K562 (cell line): ENCODE results near the gene LBR. TPM values are rescaled to one million over a fixed set of nuclear protein-coding genes. Genes with fewer than 3 reads are reported as not detected.

Experiments
- ATAC-seq: fragments of 200-7000 bp; cut with Tn5 transposase; 3 replicates; pipeline ENCODE4 v1.9.1; 2020; ENCODE audit warnings: moderate library complexity
- BruUV-seq: library from RNA; stranded (reverse); fragments of 400-500 nt; replicated peaks from 2 replicates; lab custom pipeline; 2021; lab: Mats Ljungman, UMichigan
- CTCF ChIA-PET: fragments of 300-600 bp; formaldehyde crosslinking; extraction: SDS; loops from one replicate; lab custom pipeline; 2021; ENCODE audit warnings: low intra/inter-chr PET ratio; lab: Yijun Ruan, JAX
- POLR2A ChIA-PET: fragments of 300-600, 350-650 bp; sonication (Branson Sonifier 250); formaldehyde crosslinking; extraction: SDS; loops from one replicate; lab custom pipeline; 2021; ENCODE audit warnings: antibody characterized with exemption, inconsistent platforms; lab: Yijun Ruan, JAX
- DNase-seq, 4 experiments: peaks; one replicate each; pipeline versions ENCODE4 v3.0.0 to v3.0.0-alpha.2; 2011 to 2018; ENCODE audit warnings: low spot score in 3 of 4, mixed read lengths in 3 of 4; ENCODE audit errors: extremely low read depth in 1 of 4
- FAIRE-seq: peaks from 2 replicates; lab custom pipeline; 2011; peaks lifted over from hg19 to GRCh38; lab: Jason Lieb, UNC
- H2AFZ ChIP-seq: 2 replicates; pipeline ENCODE4 v1.6.0; 2011; ENCODE audit warnings: low read depth, low read length, control low read depth, inconsistent platforms
- H3K27ac ChIP-seq: fragments of 200-600 bp; 3 replicates; pipeline ENCODE4 v1.8.0; 2011; ENCODE audit warnings: low read depth, mild to moderate bottlenecking, control low read depth, inconsistent platforms, low read length, moderate library complexity, mixed read lengths; ENCODE audit errors: extremely low read depth
- H3K27me3 ChIP-seq, 2 experiments: fragments of 300-600 bp in 1 of 2; 2 replicates in 1 of 2; 3 replicates in 1 of 2; pipeline versions ENCODE4 v1.6.0 to v1.8.0; 2011; ENCODE audit warnings: inconsistent platforms in 2 of 2, low read length in 2 of 2, mild to moderate bottlenecking in 1 of 2, mixed read lengths in 1 of 2, moderate library complexity in 1 of 2; ENCODE audit not compliant: control insufficient read depth in 2 of 2, insufficient read depth in 2 of 2
- H3K36me3 ChIP-seq: fragments of 300-600 bp; 3 replicates; pipeline ENCODE4 v1.8.0; 2011; ENCODE audit warnings: mild to moderate bottlenecking, low read length, inconsistent platforms; ENCODE audit not compliant: control insufficient read depth, insufficient read depth
- H3K4me1 ChIP-seq, 2 experiments: fragments of 200-600 bp in 1 of 2; replicated peaks in 1 of 2; 2 replicates in 1 of 2; 3 replicates in 1 of 2; pipeline versions ENCODE4 v1.5.1 to v1.8.0; 2011; ENCODE audit warnings: inconsistent platforms in 2 of 2, low read length in 2 of 2, mild to moderate bottlenecking in 1 of 2, mixed read lengths in 1 of 2, moderate library complexity in 1 of 2; ENCODE audit not compliant: control insufficient read depth in 2 of 2, insufficient read depth in 2 of 2
- H3K4me2 ChIP-seq: 2 replicates; pipeline ENCODE4 v1.6.1; 2011; ENCODE audit warnings: low read length, control low read depth, inconsistent platforms, mixed read lengths; ENCODE audit not compliant: insufficient read depth
- H3K4me3 ChIP-seq: fragments of 200-600 bp; sonication (generic), shearing (Covaris generic); 2 replicates; pipeline ENCODE4 v1.5.1; 2016; ENCODE audit warnings: control low read depth, inconsistent platforms
- H3K79me2 ChIP-seq: fragments of 200-600 bp; 3 replicates; pipeline ENCODE4 v1.8.0; 2011; ENCODE audit warnings: low read length, inconsistent platforms; ENCODE audit not compliant: control insufficient read depth, insufficient read depth
- H3K9ac ChIP-seq, 2 experiments: 2 replicates each; pipeline versions ENCODE4 v1.6.0 to v1.6.1; 2011; ENCODE audit warnings: low read depth in 2 of 2, low read length in 2 of 2, control low read depth in 1 of 2, inconsistent platforms in 1 of 2, mild to moderate bottlenecking in 1 of 2, mixed read lengths in 1 of 2; ENCODE audit not compliant: insufficient read depth in 1 of 2
- H3K9me1 ChIP-seq: one replicate; pipeline ENCODE4 v1.6.0; 2011; ENCODE audit warnings: inconsistent platforms, mild to moderate bottlenecking, low read length, moderate library complexity; ENCODE audit not compliant: control insufficient read depth, insufficient read depth
- H3K9me3 ChIP-seq: replicated peaks from 2 replicates; pipeline ENCODE4 v1.5.1; 2011; ENCODE audit warnings: low read depth, low read length, inconsistent platforms; ENCODE audit not compliant: control insufficient read depth, insufficient read depth
- H4K20me1 ChIP-seq: replicated peaks from 2 replicates; pipeline ENCODE4 v1.6.1; 2011; ENCODE audit warnings: low read length, inconsistent platforms, mixed read lengths; ENCODE audit not compliant: control insufficient read depth, insufficient read depth
- GTF2F1 ChIP-seq: IDR thresholded peaks from 2 replicates; pipeline ENCODE4 v1.6.1; 2011; ENCODE audit warnings: low read depth, low read length, improper control_type of control experiment
- HEY1 ChIP-seq: fragments of 250-450 bp; sonication (Bioruptor Pico); IDR thresholded peaks from 2 replicates; pipeline ENCODE4 v1.5.0; 2020; ENCODE audit warnings: mild to moderate bottlenecking, moderate library complexity, borderline replicate concordance
- HMG20A ChIP-seq: fragments of 450-650 bp; formaldehyde crosslinking; conservative IDR thresholded peaks from 2 replicates; pipeline ENCODE4 v1.4.0; 2020; ENCODE audit warnings: mild to moderate bottlenecking, mixed read lengths
- HSF4 ChIP-seq: fragments of 250-450 bp; sonication (Bioruptor Pico); IDR thresholded peaks from 2 replicates; pipeline ENCODE4 v2.1.2; 2022; ENCODE audit warnings: mild to moderate bottlenecking, moderate library complexity, borderline replicate concordance
- MAZ ChIP-seq, 2 experiments: fragments of 450-650 bp in 1 of 2; sonication (generic) in 1 of 2; formaldehyde crosslinking; IDR thresholded peaks in 1 of 2; conservative IDR thresholded peaks in 1 of 2; 2 replicates each; pipeline versions ENCODE4 v1.4.0 to v1.5.0; 2020; ENCODE audit warnings: mild to moderate bottlenecking in 1 of 2, missing genetic modification reagents in 1 of 2
- NBN ChIP-seq: fragments of 450-650 bp; IDR thresholded peaks from 2 replicates; pipeline ENCODE4 v1.6.1; 2016; ENCODE audit warnings: low read depth, mild to moderate bottlenecking
- NCOR1 ChIP-seq: fragments of 450-650 bp; IDR thresholded peaks from 2 replicates; pipeline ENCODE4 v1.6.1; 2016; ENCODE audit warnings: mild to moderate bottlenecking, moderate library complexity
- NFATC3 ChIP-seq: fragments of 450-650 bp; IDR thresholded peaks from 2 replicates; pipeline ENCODE4 v1.6.1; 2017; ENCODE audit warnings: mild to moderate bottlenecking
- PBX2 ChIP-seq, 2 experiments: IDR thresholded peaks in 1 of 2; conservative IDR thresholded peaks in 1 of 2; 2 replicates each; pipeline ENCODE4 v1.6.1; 2016; ENCODE audit warnings: low read depth in 2 of 2, mild to moderate bottlenecking in 1 of 2, missing compliant biosample characterization in 1 of 2, missing genetic modification characterization in 1 of 2, moderate library complexity in 1 of 2
- PHF20 ChIP-seq: fragments of 450-650 bp; IDR thresholded peaks from 2 replicates; pipeline ENCODE4 v1.6.1; 2018; ENCODE audit not compliant: partially characterized antibody
- RNF2 ChIP-seq: sonication (generic); IDR thresholded peaks from 2 replicates; pipeline ENCODE4 v1.6.1; 2016
- RNF219 ChIP-seq: fragments of 250-450 bp; sonication (Bioruptor Pico); IDR thresholded peaks from 2 replicates; pipeline ENCODE4 v1.5.0; 2022; ENCODE audit warnings: mild to moderate bottlenecking
- STAT6 ChIP-seq: sonication (generic); formaldehyde crosslinking; IDR thresholded peaks from 2 replicates; pipeline ENCODE4 v1.8.1; 2023; ENCODE audit warnings: mild to moderate bottlenecking, missing genetic modification reagents
- TARDBP ChIP-seq: fragments of 450-650 bp; IDR thresholded peaks from 2 replicates; pipeline ENCODE4 v1.6.1; 2016
- WGBS: fragments of 100-300 bp; shearing (Covaris generic); methylation state at CpG from one replicate; pipeline ENCODE4 v1.1.6; 2016; ENCODE audit warnings: low coverage, mixed read lengths; ENCODE audit not compliant: insufficient coverage; ENCODE audit errors: missing lambda C conversion rate; 5-methylcytosine and 5-hydroxymethylcytosine counted together
- in situ Hi-C: fragments of 300-500 bp; cut with MboI; formaldehyde crosslinking; loops from 4 replicates; pipeline ENCODE4 v1.15.0; 2018; ENCODE audit warnings: inconsistent platforms, mixed read lengths
- intact Hi-C: fragments of 100-400 bp; cut with micrococcal nuclease; formaldehyde crosslinking; loops from 2 replicates; pipeline ENCODE4 v1.14.2; 2022
- polyA plus RNA-seq, 8 experiments: library from polyadenylated mRNA; depleted of rRNA in 4 of 8; stranded (reverse) in 5 of 8; unstranded in 3 of 8; fragments of >200 nt; fragmentation: Nextera tagmentation in 2 of 8; fragmentation: Illumina TruSeq in 1 of 8; extraction: Ambion mirVana in 2 of 8; extraction: Trizol in 1 of 8; gene quantifications; 2 replicates each; pipeline versions ENCODE4 v1.2.1 to v1.2.3, GENCODE V29; 2011 to 2014; ENCODE audit warnings: inconsistent platforms in 1 of 8, missing spikeins in 1 of 8
- total RNA-seq, 7 experiments: library from RNA; depleted of rRNA in 6 of 7; stranded (reverse); fragments of >200 nt in 6 of 7; fragmentation: Illumina TruSeq in 2 of 7; extraction: Trizol in 2 of 7; gene quantifications; 2 replicates each; pipeline versions ENCODE4 v1.2.1 to v1.2.3, GENCODE V29; 2011 to 2021; ENCODE audit warnings: low replicate concordance in 1 of 7

The LBR gene
- total and polyA plus RNA-seq, 9 of the 15 experiments (the other 6 are each of a cell fraction or from before 2014, with no cell fraction given): 102 to 229 (median 197) TPM

GRCh38 chr1:225464851-225465792 is 37.3 kb upstream of the LBR start:
- intact Hi-C loops: no loop called here
- POLR2A ChIA-PET: interaction anchor here (0.6 kb wide), 2 partner anchors 526 to 767 kb away, joined by 4 read pairs; no protein-coding TSS in a partner anchor
- H3K27ac ChIP-seq: no peak overlapping the region
- TF ChIP-seq STAT6 (CRISPR knock-in tag): no peak
- TF ChIP-seq HMG20A (CRISPR knock-in tag): no peak
- no peak for TF ChIP-seq RNF219 (CRISPR knock-in tag)
- TF ChIP-seq NCOR1: no peak
- TF ChIP-seq HSF4 (CRISPR knock-in tag): no peak
- TF ChIP-seq PHF20: no peak
- no peak for TF ChIP-seq NBN
- no peak for TF ChIP-seq TARDBP
- TF ChIP-seq NFATC3: no peak
- TF ChIP-seq HEY1 (CRISPR knock-in tag): no peak
- TF ChIP-seq PBX2 (CRISPR knock-in tag; IDR thresholded peaks at IDR 0.05; ENCODE audit: low read depth): no peak
- no peak for TF ChIP-seq PBX2 (tag; conservative IDR thresholded peaks at IDR 0.05; ENCODE audit: low read depth)
- TF ChIP-seq MAZ (CRISPR knock-in tag; conservative IDR thresholded peaks at IDR 0.05 in 1 of 2, IDR thresholded peaks at IDR 0.05 in 1 of 2): no peak
- no peak for TF ChIP-seq RNF2
- TF ChIP-seq GTF2F1: no peak

More at GRCh38 chr1:225464851-225465792, 37.3 kb upstream of the LBR start:
- Histone ChIP-seq H4K20me1 (peaks cover 4% of the 10 kb centered on the region; the same call in 1 of the 2 replicates), H3K27me3 (peaks cover 3 to 7% of the 10 kb centered on the region in 2 experiments; a peak in 3 of 5 replicates), H3K4me3 (no peak overlapping the region), H2AFZ (no peak overlapping the region), H3K9me1 (no peaks in the 10 kb centered on the region), H3K4me1 (peaks cover 8 to 30% of the 10 kb centered on the region in 2 experiments; a peak in 2 of 5 replicates), H3K79me2 (no peaks in the 10 kb centered on the region), H3K9ac (peak overlapping the region in 1 of 2 experiments; percentile 80; a peak in 2 of 4 replicates), H3K9me3 (no peaks in the 10 kb centered on the region), H3K36me3 (no peaks in the 10 kb centered on the region), H3K4me2 (no peak overlapping the region)
- ATAC-seq (no peak), FAIRE-seq (no peak), DNase-seq (no peak)
- 49% methylated on average over 15 of the region's 15 CpGs for WGBS
- in situ Hi-C loops: no loop called here
- BruUV-seq: no TSS peak
- CTCF ChIA-PET: no interaction called here
